ENCODE measurements around the gene ENPP7. TPM values are rescaled to one million over a fixed set of nuclear protein-coding genes. Genes with fewer than 3 reads are reported as not detected.

The ENPP7 gene
- total and polyA plus RNA-seq, 5 donors from 2014 or later, result 0.08 TPM; not detected in 4

DNA sequence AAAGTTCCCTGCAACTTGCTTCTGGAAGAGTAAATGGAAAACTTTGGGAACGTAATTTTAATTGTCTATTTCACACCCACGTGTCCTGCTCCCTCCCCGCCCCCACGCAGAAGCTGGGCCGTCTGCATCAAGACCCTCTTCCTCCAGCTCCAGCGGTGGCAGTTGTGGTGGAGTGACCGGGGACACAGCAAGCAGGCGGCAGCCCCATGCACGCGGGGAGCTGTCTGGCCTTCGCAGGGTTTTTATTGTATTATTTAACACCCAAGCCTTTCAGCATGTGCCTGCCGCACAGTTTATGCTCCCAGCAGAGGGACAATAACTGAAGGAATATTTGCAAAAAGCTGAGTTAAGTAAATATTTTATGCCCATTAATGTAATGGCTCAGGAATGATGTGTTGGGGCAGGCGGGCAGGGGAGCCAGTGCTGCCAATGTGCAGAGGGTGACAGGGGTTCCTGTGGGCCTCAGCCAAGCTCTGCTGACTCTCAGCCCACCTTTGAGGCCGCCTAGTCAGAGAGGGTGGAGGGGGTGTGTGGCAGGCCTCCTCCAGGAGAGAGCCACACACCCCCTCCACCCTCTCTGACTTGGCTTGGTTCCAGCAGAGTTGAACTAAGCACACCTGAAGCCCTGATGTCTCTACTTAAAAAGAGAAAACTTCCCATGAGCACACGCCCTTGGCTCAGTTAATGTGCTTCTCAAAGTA is 32.4 kb upstream of the ENPP7 start:
- Mint-ChIP-seq H3K36me3 (no peaks in the 10 kb centered on the region), H3K4me3 (no peak overlapping the region), H3K4me1 (peaks cover 0 to 3% (median 0%) of the 10 kb centered on the region in 4 donors), H3K27ac (no peak overlapping the region), H3K9me3 (no peaks in the 10 kb centered on the region), H3K27me3 (peaks cover 17% of the 10 kb centered on the region)
- no peaks in the 10 kb centered on the region for H3K27me3 ChIP-seq (ENCODE audit: control insufficient read depth, insufficient read depth, low read length)
- no peaks in the 10 kb centered on the region for H3K9me3 ChIP-seq (ENCODE audit: control insufficient read depth in 2 of 2, low read length in 2 of 2)
- no peaks in the 10 kb centered on the region for H3K36me3 ChIP-seq (ENCODE audit: control insufficient read depth, insufficient read depth, low read length)
- H3K4me3 ChIP-seq (ENCODE audit: low read depth, low read length), result no peak overlapping the region
- no peaks in the 10 kb centered on the region for H3K4me1 ChIP-seq (ENCODE audit: control insufficient read depth, insufficient read depth, low read length, poor library complexity, severe bottlenecking)
- no peak for DNase-seq
- no peak overlapping the region for H3K27ac ChIP-seq (ENCODE audit: insufficient read depth, low read length, poor library complexity, severe bottlenecking)
- ATAC-seq (ENCODE audit: low read depth in 2 of 2), result no peak

DNA sequence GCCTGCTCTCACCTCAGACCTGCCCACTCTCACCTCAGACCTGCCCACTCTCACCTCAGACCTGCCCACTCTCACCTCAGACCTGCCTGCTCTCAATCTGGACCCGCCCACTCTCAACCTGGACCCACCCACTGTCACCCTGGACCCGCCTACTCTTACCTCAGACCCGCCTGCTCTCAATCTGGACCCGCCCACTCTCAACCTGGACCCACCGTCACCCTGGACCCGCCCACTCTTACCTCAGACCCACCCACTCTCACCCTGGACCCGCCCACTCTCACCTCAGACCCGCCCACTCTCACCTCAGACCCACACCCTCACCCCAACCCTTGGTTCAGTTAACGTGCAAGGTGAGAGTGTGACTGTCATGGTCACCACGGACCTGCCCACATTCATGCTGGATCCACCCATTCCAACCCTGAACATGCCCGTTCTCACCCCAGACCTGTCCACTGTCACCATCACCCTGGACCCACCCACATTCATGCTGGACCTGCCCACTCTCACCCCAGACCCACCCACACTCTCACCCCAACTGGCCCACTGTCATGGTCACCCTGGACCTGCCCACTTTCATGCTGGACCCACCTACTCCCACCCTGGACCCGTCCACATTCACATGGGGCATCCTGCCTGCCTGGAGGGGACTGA is 31.2 kb upstream of the ENPP7 start:
- Mint-ChIP-seq H3K27me3 (peaks cover 15% of the 10 kb centered on the region), H3K4me1 (peaks cover 0 to 3% (median 1%) of the 10 kb centered on the region in 4 donors), H3K27ac (no peak overlapping the region), H3K36me3 (no peaks in the 10 kb centered on the region), H3K4me3 (no peak overlapping the region), H3K9me3 (no peaks in the 10 kb centered on the region)
- Histone ChIP-seq H3K36me3 (ENCODE audit: control insufficient read depth, insufficient read depth, low read length) (no peaks in the 10 kb centered on the region), H3K9me3 (ENCODE audit: control insufficient read depth in 2 of 2, low read length in 2 of 2) (no peaks in the 10 kb centered on the region), H3K27me3 (ENCODE audit: control insufficient read depth, insufficient read depth, low read length) (no peaks in the 10 kb centered on the region), H3K4me3 (ENCODE audit: low read depth, low read length) (no peak overlapping the region), H3K27ac (ENCODE audit: insufficient read depth, low read length, poor library complexity, severe bottlenecking) (no peak overlapping the region), H3K4me1 (ENCODE audit: control insufficient read depth, insufficient read depth, low read length, poor library complexity, severe bottlenecking) (no peaks in the 10 kb centered on the region)
- no peak for DNase-seq
- ATAC-seq (ENCODE audit: low read depth in 2 of 2), result no peak

DNA sequence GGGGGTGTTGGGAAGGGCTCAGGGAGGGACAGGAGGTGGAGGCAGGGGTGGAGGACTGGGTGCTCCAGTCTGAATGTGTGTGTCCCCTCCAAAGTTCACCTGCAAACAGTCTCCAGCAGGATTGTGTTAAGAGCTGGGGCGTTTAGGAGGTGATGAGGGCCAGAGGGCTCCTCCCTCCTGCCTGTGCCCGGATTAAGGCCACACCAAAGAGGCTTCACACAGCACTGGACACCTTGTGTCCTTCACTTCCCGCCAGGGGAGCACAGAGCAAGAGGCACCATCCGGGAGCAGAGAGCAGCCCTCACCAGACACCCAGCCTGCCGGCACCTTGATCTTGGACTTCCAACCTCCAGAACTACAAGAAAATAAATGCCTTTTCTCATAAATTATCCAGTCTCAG is 30.2 kb upstream of the ENPP7 start:
- no peak overlapping the region for H3K4me3 Mint-ChIP-seq
- peaks cover 15% of the 10 kb centered on the region for H3K27me3 Mint-ChIP-seq
- Histone ChIP-seq H3K9me3 (ENCODE audit: control insufficient read depth in 2 of 2, low read length in 2 of 2) (no peaks in the 10 kb centered on the region), H3K36me3 (ENCODE audit: control insufficient read depth, insufficient read depth, low read length) (no peaks in the 10 kb centered on the region), H3K27me3 (ENCODE audit: control insufficient read depth, insufficient read depth, low read length) (no peaks in the 10 kb centered on the region), H3K27ac (ENCODE audit: insufficient read depth, low read length, poor library complexity, severe bottlenecking) (no peak overlapping the region), H3K4me1 (ENCODE audit: control insufficient read depth, insufficient read depth, low read length, poor library complexity, severe bottlenecking) (no peaks in the 10 kb centered on the region), H3K4me3 (ENCODE audit: low read depth, low read length) (no peak overlapping the region)
- no peak for ATAC-seq (ENCODE audit: low read depth in 2 of 2)
- H3K4me1 Mint-ChIP-seq, result peaks cover 0 to 6% (median 1%) of the 10 kb centered on the region in 4 donors
- no peak for DNase-seq
- H3K9me3 Mint-ChIP-seq, result no peaks in the 10 kb centered on the region
- no peak overlapping the region for H3K27ac Mint-ChIP-seq
- H3K36me3 Mint-ChIP-seq, result no peaks in the 10 kb centered on the region

DNA sequence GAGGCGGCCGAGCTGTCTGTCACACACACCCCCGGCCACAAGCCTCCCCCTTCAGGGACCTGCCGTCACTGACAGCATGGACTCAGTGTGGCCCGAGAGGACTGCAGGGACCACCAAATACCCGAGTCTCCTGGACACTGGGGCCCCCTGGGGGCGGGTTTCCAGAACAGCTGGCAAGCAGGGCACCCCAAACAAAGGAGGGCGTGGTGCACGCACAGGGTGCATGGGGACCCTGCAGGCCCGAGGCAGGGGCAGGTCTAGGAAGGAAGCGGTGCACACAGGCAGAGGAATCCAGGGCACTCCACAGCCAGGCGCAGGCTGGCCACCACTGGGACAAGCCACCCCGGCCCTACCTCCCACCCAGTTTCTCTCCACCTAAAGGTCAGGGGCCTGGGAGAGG is 28.7 kb upstream of the ENPP7 start:
- H3K4me1 Mint-ChIP-seq, result peaks cover 0 to 6% (median 1%) of the 10 kb centered on the region in 4 donors
- no peak overlapping the region for H3K27ac ChIP-seq (ENCODE audit: insufficient read depth, low read length, poor library complexity, severe bottlenecking)

DNA sequence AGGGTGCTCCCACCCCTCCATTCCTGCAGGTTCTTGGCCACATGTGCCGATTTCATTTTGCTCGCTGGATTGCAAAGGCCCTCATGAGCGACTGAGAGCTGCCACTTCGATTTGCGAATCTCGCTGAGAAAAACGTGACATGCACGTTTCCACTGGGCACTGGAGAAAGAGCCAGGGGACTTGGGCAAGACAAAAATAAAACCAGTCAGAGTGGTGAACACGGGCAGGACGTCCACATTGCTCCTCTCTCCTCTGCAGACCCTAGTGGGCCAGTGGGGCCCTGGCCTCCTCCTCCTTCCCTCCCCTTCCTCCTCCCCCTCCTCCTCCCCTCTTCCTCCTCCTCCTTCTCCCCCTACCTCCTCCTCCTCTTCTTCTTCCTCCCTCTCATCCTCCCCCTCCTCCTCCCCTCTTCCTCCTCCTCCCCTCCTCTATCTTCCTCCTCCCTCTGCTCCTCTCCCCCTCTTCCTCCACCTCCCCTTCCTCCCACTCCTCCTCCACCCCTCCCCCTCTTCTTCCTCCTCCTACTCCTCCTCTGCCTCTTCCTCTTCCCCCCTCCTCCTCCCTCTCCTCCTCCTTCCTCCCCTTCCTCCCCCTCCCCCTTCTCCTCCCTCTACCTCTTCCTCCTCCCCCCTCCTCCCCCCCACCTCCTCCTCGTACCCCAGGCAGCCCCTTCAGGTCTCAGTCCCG is 28.1 kb upstream of the ENPP7 start:
- Histone ChIP-seq H3K27me3 (ENCODE audit: control insufficient read depth, insufficient read depth, low read length) (no peaks in the 10 kb centered on the region), H3K4me1 (ENCODE audit: control insufficient read depth, insufficient read depth, low read length, poor library complexity, severe bottlenecking) (no peaks in the 10 kb centered on the region), H3K36me3 (ENCODE audit: control insufficient read depth, insufficient read depth, low read length) (no peaks in the 10 kb centered on the region), H3K4me3 (ENCODE audit: low read depth, low read length) (no peak overlapping the region), H3K27ac (ENCODE audit: insufficient read depth, low read length, poor library complexity, severe bottlenecking) (no peak overlapping the region), H3K9me3 (ENCODE audit: control insufficient read depth in 2 of 2, low read length in 2 of 2) (no peaks in the 10 kb centered on the region)
- Mint-ChIP-seq H3K9me3 (no peaks in the 10 kb centered on the region), H3K4me1 (peaks cover 0 to 6% (median 1%) of the 10 kb centered on the region in 4 donors), H3K27ac (no peak overlapping the region), H3K27me3 (peaks cover 6% of the 10 kb centered on the region), H3K36me3 (no peaks in the 10 kb centered on the region), H3K4me3 (no peak overlapping the region)
- DNase-seq, result no peak
- ATAC-seq (ENCODE audit: low read depth in 2 of 2), result no peak

More for the DNA sequence above, 28.7 kb upstream of the ENPP7 start:
- DNase-seq (no peak), ATAC-seq (ENCODE audit: low read depth in 2 of 2) (no peak)
- H3K4me3 Mint-ChIP-seq, result no peak overlapping the region
- peaks cover 10% of the 10 kb centered on the region for H3K27me3 Mint-ChIP-seq
- H3K36me3 ChIP-seq (ENCODE audit: control insufficient read depth, insufficient read depth, low read length), result no peaks in the 10 kb centered on the region
- no peaks in the 10 kb centered on the region for H3K27me3 ChIP-seq (ENCODE audit: control insufficient read depth, insufficient read depth, low read length)
- H3K4me3 ChIP-seq (ENCODE audit: low read depth, low read length), result no peak overlapping the region
- H3K9me3 ChIP-seq (ENCODE audit: control insufficient read depth in 2 of 2, low read length in 2 of 2), result no peaks in the 10 kb centered on the region
- H3K36me3 Mint-ChIP-seq, result no peaks in the 10 kb centered on the region
- H3K9me3 Mint-ChIP-seq, result no peaks in the 10 kb centered on the region
- H3K27ac Mint-ChIP-seq, result no peak overlapping the region
- H3K4me1 ChIP-seq (ENCODE audit: control insufficient read depth, insufficient read depth, low read length, poor library complexity, severe bottlenecking), result no peaks in the 10 kb centered on the region

DNA sequence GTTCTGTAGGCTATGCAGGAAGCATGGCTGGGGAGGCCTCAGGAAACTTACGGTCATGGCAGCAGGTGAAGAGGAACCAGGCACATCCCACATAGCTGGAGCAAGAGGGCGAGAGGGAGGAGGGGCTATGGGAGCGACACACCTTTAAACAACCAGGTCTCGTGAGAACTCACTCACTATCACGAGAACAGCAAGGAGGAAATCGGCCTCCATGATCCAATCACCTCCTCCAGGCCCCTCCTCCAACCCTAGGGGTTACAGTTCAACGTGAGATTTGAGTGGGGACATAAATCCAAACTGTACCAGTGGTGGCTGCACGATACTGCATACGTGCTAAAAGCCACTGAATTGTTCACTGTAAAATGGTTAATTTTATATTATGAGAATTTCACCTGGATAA is 26.1 kb upstream of the ENPP7 start:
- H3K36me3 Mint-ChIP-seq, result no peaks in the 10 kb centered on the region
- H3K4me3 Mint-ChIP-seq, result no peak overlapping the region
- no peak for DNase-seq
- H3K9me3 Mint-ChIP-seq, result no peaks in the 10 kb centered on the region
- no peak overlapping the region for H3K27ac Mint-ChIP-seq
- H3K4me1 Mint-ChIP-seq, result peaks cover 0 to 6% (median 2%) of the 10 kb centered on the region in 4 donors
- no peak overlapping the region for H3K27ac ChIP-seq (ENCODE audit: insufficient read depth, low read length, poor library complexity, severe bottlenecking)
- no peaks in the 10 kb centered on the region for H3K27me3 Mint-ChIP-seq
- H3K4me1 ChIP-seq (ENCODE audit: control insufficient read depth, insufficient read depth, low read length, poor library complexity, severe bottlenecking), result peaks cover 5% of the 10 kb centered on the region
- no peaks in the 10 kb centered on the region for H3K27me3 ChIP-seq (ENCODE audit: control insufficient read depth, insufficient read depth, low read length)
- no peak overlapping the region for H3K4me3 ChIP-seq (ENCODE audit: low read depth, low read length)
- no peaks in the 10 kb centered on the region for H3K36me3 ChIP-seq (ENCODE audit: control insufficient read depth, insufficient read depth, low read length)
- no peak for ATAC-seq (ENCODE audit: low read depth in 2 of 2)
- H3K9me3 ChIP-seq (ENCODE audit: control insufficient read depth in 2 of 2, low read length in 2 of 2), result no peaks in the 10 kb centered on the region

DNA sequence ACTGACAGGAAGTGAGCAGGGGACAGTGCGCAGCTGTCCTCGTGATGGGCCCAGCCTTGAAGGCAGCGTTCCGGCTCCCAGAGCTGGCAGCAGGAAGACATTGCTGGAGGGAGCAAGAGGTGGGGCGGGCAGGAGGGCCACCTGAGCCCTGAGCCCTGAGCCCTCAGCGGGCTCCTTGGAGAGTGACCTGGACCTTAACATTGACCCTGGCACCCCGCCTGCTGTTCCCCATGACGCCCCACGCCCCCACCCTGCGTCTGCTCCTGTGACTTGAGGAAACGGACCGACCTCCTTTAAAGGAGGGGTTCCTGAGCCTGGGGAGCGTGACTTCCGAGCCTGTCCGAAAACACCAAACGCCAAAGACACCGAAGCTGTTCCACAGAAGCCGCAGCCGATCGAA is 25.1 kb upstream of the ENPP7 start:
- DNase-seq (no peak), ATAC-seq (ENCODE audit: low read depth in 2 of 2) (no peak)
- Histone ChIP-seq H3K9me3 (ENCODE audit: control insufficient read depth in 2 of 2, low read length in 2 of 2) (no peaks in the 10 kb centered on the region), H3K36me3 (ENCODE audit: control insufficient read depth, insufficient read depth, low read length) (no peaks in the 10 kb centered on the region), H3K4me1 (ENCODE audit: control insufficient read depth, insufficient read depth, low read length, poor library complexity, severe bottlenecking) (peaks cover 5% of the 10 kb centered on the region), H3K27me3 (ENCODE audit: control insufficient read depth, insufficient read depth, low read length) (no peaks in the 10 kb centered on the region), H3K4me3 (ENCODE audit: low read depth, low read length) (no peak overlapping the region), H3K27ac (ENCODE audit: insufficient read depth, low read length, poor library complexity, severe bottlenecking) (no peak overlapping the region)
- Mint-ChIP-seq H3K36me3 (no peaks in the 10 kb centered on the region), H3K4me1 (peaks cover 0 to 6% (median 2%) of the 10 kb centered on the region in 4 donors), H3K27me3 (no peaks in the 10 kb centered on the region), H3K9me3 (no peaks in the 10 kb centered on the region), H3K27ac (no peak overlapping the region), H3K4me3 (no peak overlapping the region)

All from CD4-positive, CD25-positive, alpha-beta regulatory T cell (primary cell).